ENCODE results near the gene OPN4.

The OPN4 gene

DNA sequence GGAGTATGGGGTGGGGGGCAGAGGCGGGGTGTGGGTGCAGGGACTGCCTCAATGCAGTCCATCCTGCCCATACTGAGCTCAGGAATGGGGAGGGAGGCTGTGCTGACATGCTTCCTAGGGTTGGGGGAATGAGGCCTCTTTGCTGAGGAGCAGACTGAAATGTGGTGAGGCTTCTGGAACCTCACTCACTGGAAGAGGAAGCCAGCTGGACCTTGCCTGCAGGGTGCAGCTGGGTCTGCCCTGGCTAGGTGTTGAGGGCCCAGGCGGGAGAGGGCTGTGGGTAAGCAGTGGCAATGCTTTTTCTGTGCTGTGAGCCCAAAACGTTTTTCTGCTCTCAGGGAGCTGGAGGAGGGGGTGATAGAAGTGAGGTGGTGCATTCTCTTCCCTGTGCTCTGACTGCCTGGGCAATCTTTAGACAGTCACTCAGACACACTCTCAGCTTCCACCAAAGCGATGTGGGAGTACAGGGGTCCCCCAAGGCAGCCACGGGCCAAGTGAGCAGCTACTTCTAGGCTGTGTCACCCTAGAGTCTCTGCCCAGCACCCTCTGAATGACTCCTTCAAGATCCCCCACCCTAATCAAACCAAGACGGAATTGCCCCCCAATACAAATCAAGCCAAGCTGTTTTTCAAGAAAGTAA lies 60.9 kb downstream of the OPN4 start:
- no peaks in the 10 kb centered on the region for H3K9me3 Mint-ChIP-seq
- peaks cover 6% of the 10 kb centered on the region for H3K27me3 Mint-ChIP-seq (ENCODE audit: low read depth)
- TF ChIP-seq, protein P1, sequence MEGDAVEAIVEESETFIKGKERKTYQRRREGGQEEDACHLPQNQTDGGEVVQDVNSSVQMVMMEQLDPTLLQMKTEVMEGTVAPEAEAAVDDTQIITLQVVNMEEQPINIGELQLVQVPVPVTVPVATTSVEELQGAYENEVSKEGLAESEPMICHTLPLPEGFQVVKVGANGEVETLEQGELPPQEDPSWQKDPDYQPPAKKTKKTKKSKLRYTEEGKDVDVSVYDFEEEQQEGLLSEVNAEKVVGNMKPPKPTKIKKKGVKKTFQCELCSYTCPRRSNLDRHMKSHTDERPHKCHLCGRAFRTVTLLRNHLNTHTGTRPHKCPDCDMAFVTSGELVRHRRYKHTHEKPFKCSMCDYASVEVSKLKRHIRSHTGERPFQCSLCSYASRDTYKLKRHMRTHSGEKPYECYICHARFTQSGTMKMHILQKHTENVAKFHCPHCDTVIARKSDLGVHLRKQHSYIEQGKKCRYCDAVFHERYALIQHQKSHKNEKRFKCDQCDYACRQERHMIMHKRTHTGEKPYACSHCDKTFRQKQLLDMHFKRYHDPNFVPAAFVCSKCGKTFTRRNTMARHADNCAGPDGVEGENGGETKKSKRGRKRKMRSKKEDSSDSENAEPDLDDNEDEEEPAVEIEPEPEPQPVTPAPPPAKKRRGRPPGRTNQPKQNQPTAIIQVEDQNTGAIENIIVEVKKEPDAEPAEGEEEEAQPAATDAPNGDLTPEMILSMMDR (IDR thresholded peaks at IDR 0.05; ENCODE audit: unreplicated experiment in 3 of 3) = no peak
- no peak overlapping the region for H3K4me3 Mint-ChIP-seq
- peaks cover 30% of the 10 kb centered on the region for H3K4me1 Mint-ChIP-seq
- peak overlapping the region; percentile 7 to 29 (median 26) for H3K27ac Mint-ChIP-seq
- H3K36me3 Mint-ChIP-seq (ENCODE audit: low read depth) = no peaks in the 10 kb centered on the region

DNA sequence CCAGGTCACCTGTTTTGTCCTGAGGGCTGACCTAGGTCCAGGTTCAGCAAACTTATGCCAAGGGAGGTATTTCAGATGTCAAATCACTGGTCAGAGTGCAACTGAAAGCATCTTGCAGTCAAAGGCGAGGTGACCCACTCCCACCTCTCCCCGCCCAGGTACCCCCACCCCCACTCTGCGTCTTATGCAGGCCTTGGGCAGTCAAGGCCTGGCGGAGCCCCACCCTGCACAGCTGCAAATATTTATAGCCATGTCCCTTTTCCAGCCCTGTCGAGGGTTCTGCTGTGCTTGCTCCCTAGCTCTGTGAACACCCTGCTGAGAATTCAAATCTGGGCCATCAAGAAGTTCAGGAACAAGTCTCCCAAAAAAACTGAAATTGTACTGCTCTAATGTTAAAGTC lies 61.5 kb downstream of the OPN4 start:
- peaks cover 25% of the 10 kb centered on the region for H3K4me1 Mint-ChIP-seq
- H3K27ac Mint-ChIP-seq = peak overlapping the region; percentile 7 to 54 (median 26)
- TF ChIP-seq, protein P1 (IDR thresholded peaks at IDR 0.05; ENCODE audit: unreplicated experiment in 3 of 3) = no peak
- no peak overlapping the region for H3K4me3 Mint-ChIP-seq
- peaks cover 6% of the 10 kb centered on the region for H3K27me3 Mint-ChIP-seq (ENCODE audit: low read depth)
- H3K9me3 Mint-ChIP-seq = no peaks in the 10 kb centered on the region
- no peaks in the 10 kb centered on the region for H3K36me3 Mint-ChIP-seq (ENCODE audit: low read depth)
